NT2/D1 (cell line): ENCODE results near the gene SNRNP35.
"Not testable (repeated sequence)": the region's sequence is repeated elsewhere in the genome, so short reads cannot be mapped to it uniquely, and the experiment has no call there.

Experiments used
- YY1 ChIP-seq: IDR thresholded peaks from 2 replicates; pipeline ENCODE4 v1.6.1; 2011; ENCODE audit not compliant: insufficient read length, insufficient read depth
- ZNF274 ChIP-seq: IDR thresholded peaks from 2 replicates; pipeline ENCODE4 v1.6.1; 2011; ENCODE audit warnings: mild to moderate bottlenecking, low read depth, low read length

GRCh38 chr12:123452276-123452550, 5.7 kb upstream of the SNRNP35 start:
- TF ChIP-seq ZNF274, YY1: not testable (repeated sequence)
